H9 (cell line): ENCODE data around the gene PCCA. TPM values are rescaled to one million over a fixed set of nuclear protein-coding genes. Genes with fewer than 3 reads are reported as not detected.

Experiments
- DNase-seq: peaks from one replicate; pipeline ENCODE4 v3.0.0-alpha.2; 2017
- H2AFZ ChIP-seq: one replicate; pipeline ENCODE4 v1.6.1; 2013; ENCODE audit warnings: mild to moderate bottlenecking, low read length, control low read depth, moderate library complexity
- H2AK5ac ChIP-seq: 2 replicates; pipeline ENCODE4 v1.6.1; 2013; ENCODE audit warnings: low read length, control low read depth, mixed read lengths; ENCODE audit not compliant: insufficient read length
- H2BK120ac ChIP-seq: one replicate; pipeline ENCODE4 v1.6.1; 2013; ENCODE audit warnings: low read depth, mild to moderate bottlenecking, low read length, control low read depth, inconsistent platforms; ENCODE audit not compliant: poor library complexity, severe bottlenecking
- H2BK12ac ChIP-seq: 2 replicates; pipeline ENCODE4 v1.6.1; 2013; ENCODE audit warnings: low read length, control low read depth, mixed read lengths, low read depth; ENCODE audit not compliant: insufficient read length
- H2BK15ac ChIP-seq: 2 replicates; pipeline ENCODE4 v1.6.1; 2013; ENCODE audit warnings: low read depth, low read length, control low read depth
- H2BK20ac ChIP-seq: one replicate; pipeline ENCODE4 v1.6.1; 2013; ENCODE audit warnings: low read depth, mild to moderate bottlenecking, low read length, control low read depth, inconsistent platforms; ENCODE audit not compliant: poor library complexity, severe bottlenecking
- H2BK5ac ChIP-seq: 2 replicates; pipeline ENCODE4 v1.6.1; 2013; ENCODE audit warnings: low read length, control low read depth, mixed read lengths; ENCODE audit not compliant: insufficient read length
- H3K14ac ChIP-seq: 2 replicates; pipeline ENCODE4 v1.6.1; 2013; ENCODE audit warnings: low read length, control low read depth; ENCODE audit not compliant: insufficient read depth
- H3K18ac ChIP-seq: 2 replicates; pipeline ENCODE4 v1.6.1; 2013; ENCODE audit warnings: low read depth, mild to moderate bottlenecking, mixed read lengths, low read length, control low read depth; ENCODE audit not compliant: insufficient read length
- H3K23ac ChIP-seq: 2 replicates; pipeline ENCODE4 v1.6.1; 2013; ENCODE audit warnings: low read length, control low read depth, mixed read lengths, low read depth; ENCODE audit not compliant: insufficient read length
- H3K23me2 ChIP-seq: 2 replicates; pipeline ENCODE4 v1.6.1; 2013; ENCODE audit warnings: low read depth, mild to moderate bottlenecking, mixed read lengths, low read length, control low read depth; ENCODE audit not compliant: insufficient read length, poor library complexity, severe bottlenecking
- H3K27ac ChIP-seq: 2 replicates; pipeline ENCODE4 v1.5.1; 2013; ENCODE audit warnings: low read length, control low read depth, mixed read lengths, low read depth; ENCODE audit not compliant: insufficient read length
- H3K27me3 ChIP-seq: 2 replicates; pipeline ENCODE4 v1.6.1; 2013; ENCODE audit warnings: low read length, control low read depth, inconsistent platforms; ENCODE audit not compliant: insufficient read depth
- H3K4ac ChIP-seq: 2 replicates; pipeline ENCODE4 v1.6.1; 2013; ENCODE audit warnings: low read depth, mild to moderate bottlenecking, control low read depth, inconsistent platforms, low read length, moderate library complexity
- H3K4me1 ChIP-seq: 2 replicates; pipeline ENCODE4 v1.6.1; 2013; ENCODE audit warnings: low read length, control low read depth, inconsistent platforms; ENCODE audit not compliant: insufficient read depth
- H3K4me2 ChIP-seq: 2 replicates; pipeline ENCODE4 v1.6.1; 2013; ENCODE audit warnings: low read length, control low read depth, mixed read lengths; ENCODE audit not compliant: insufficient read length, insufficient read depth
- H3K56ac ChIP-seq: 2 replicates; pipeline ENCODE4 v1.6.1; 2013; ENCODE audit warnings: low read depth, mild to moderate bottlenecking, mixed read lengths, low read length, control low read depth; ENCODE audit not compliant: insufficient read length
- H3K79me1 ChIP-seq: 2 replicates; pipeline ENCODE4 v1.6.1; 2013; ENCODE audit warnings: low read depth, mild to moderate bottlenecking, moderate library complexity, low read length, control low read depth, inconsistent platforms; ENCODE audit not compliant: insufficient read depth, poor library complexity, severe bottlenecking
- H3K79me2 ChIP-seq: 2 replicates; pipeline ENCODE4 v1.6.1; 2013; ENCODE audit warnings: low read length, control low read depth, inconsistent platforms; ENCODE audit not compliant: insufficient read depth
- H3K9ac ChIP-seq: 2 replicates; pipeline ENCODE4 v1.6.1; 2013; ENCODE audit warnings: low read length, control low read depth, mixed read lengths; ENCODE audit not compliant: insufficient read length; ENCODE audit errors: extremely low read depth
- H3K9me3 ChIP-seq: one replicate; pipeline ENCODE4 v1.6.1; 2013; ENCODE audit warnings: low read depth, low read length, inconsistent platforms; ENCODE audit not compliant: control insufficient read depth
- H3T11ph ChIP-seq: one replicate; pipeline ENCODE4 v1.6.1; 2013; ENCODE audit warnings: mild to moderate bottlenecking, low read length, control low read depth, inconsistent platforms
- H4K20me1 ChIP-seq: one replicate; pipeline ENCODE4 v1.6.1; 2013; ENCODE audit not compliant: control insufficient read depth, insufficient read length, insufficient read depth
- H4K5ac ChIP-seq: 2 replicates; pipeline ENCODE4 v1.6.1; 2013; ENCODE audit warnings: low read depth, mild to moderate bottlenecking, mixed read lengths, low read length, control low read depth; ENCODE audit not compliant: insufficient read length
- H4K8ac ChIP-seq: replicated peaks from 2 replicates; pipeline ENCODE4 v1.6.1; 2013; ENCODE audit warnings: low read length, control low read depth, mixed read lengths, low read depth; ENCODE audit not compliant: insufficient read length
- H4K91ac ChIP-seq: 2 replicates; pipeline ENCODE4 v1.6.1; 2013; ENCODE audit warnings: low read depth, mild to moderate bottlenecking, moderate library complexity, mixed read lengths, low read length, control low read depth; ENCODE audit not compliant: insufficient read length
- H3K27ac Mint-ChIP-seq, 3 experiments: 2 replicates in 2 of 3; 3 replicates in 1 of 3; pipeline ENCODE4 v1.8.0; 2020 to 2021; ENCODE audit warnings: mixed read lengths in 3 of 3, mild to moderate bottlenecking in 1 of 3, moderate library complexity in 1 of 3
- H3K27me3 Mint-ChIP-seq: 2 replicates; pipeline ENCODE4 v1.8.0; 2021; ENCODE audit warnings: low read depth, mild to moderate bottlenecking, moderate library complexity, mixed read lengths
- H3K36me3 Mint-ChIP-seq, 3 experiments: 2 replicates in 2 of 3; 3 replicates in 1 of 3; pipeline ENCODE4 v1.8.0; 2020 to 2021; ENCODE audit warnings: low read depth in 3 of 3, mixed read lengths in 3 of 3; ENCODE audit not compliant: insufficient read depth in 1 of 3
- H3K4me1 Mint-ChIP-seq, 2 experiments: 2 replicates each; pipeline ENCODE4 v1.8.0; 2020; ENCODE audit warnings: mixed read lengths in 2 of 2
- H3K4me3 Mint-ChIP-seq, 2 experiments: 2 replicates in 1 of 2; 3 replicates in 1 of 2; pipeline ENCODE4 v1.8.0; 2020 to 2021; ENCODE audit warnings: mild to moderate bottlenecking in 2 of 2, mixed read lengths in 2 of 2, moderate library complexity in 1 of 2
- H3K9me3 Mint-ChIP-seq, 2 experiments: 2 replicates in 1 of 2; 3 replicates in 1 of 2; pipeline ENCODE4 v1.8.0; 2020; ENCODE audit warnings: mild to moderate bottlenecking in 2 of 2, mixed read lengths in 2 of 2, moderate library complexity in 1 of 2
- CTCF ChIP-seq: fragments of 200-600 bp; sonication (generic); conservative IDR thresholded peaks from 3 replicates; pipeline ENCODE4 v1.8.0; 2021; ENCODE audit warnings: antibody characterized with exemption, mild to moderate bottlenecking
- WGBS: extraction: QIAGEN DNeasy Blood & Tissue Kit; methylation state at CpG from one replicate; pipeline ENCODE4 v1.1.7; 2013; ENCODE audit warnings: missing lambda C conversion rate, low lambda C conversion rate, mixed read lengths; ENCODE audit not compliant: insufficient read length; ENCODE audit errors: extremely low coverage; 5-methylcytosine and 5-hydroxymethylcytosine counted together
- total RNA-seq: library from RNA; stranded (reverse); gene quantifications from 2 replicates; pipeline ENCODE4 v1.2.1, GENCODE V29; 2021

The PCCA gene
- total RNA-seq, 1 experiment from 2014 or later, result 56.5 TPM

- no peak overlapping the region for H3K14ac ChIP-seq
- H3K27me3 Mint-ChIP-seq, result no peaks in the 10 kb centered on the region
- H3K18ac ChIP-seq, result no peak overlapping the region
- H3K4me3 Mint-ChIP-seq, result no peak overlapping the region
- H2BK15ac ChIP-seq, result no peak overlapping the region
- no peak overlapping the region for H4K5ac ChIP-seq
- peaks cover 9% of the 10 kb centered on the region; the same call in 1 of the 2 replicates for H3K4me1 ChIP-seq
- no peak overlapping the region for H4K91ac ChIP-seq
- H3K4me1 Mint-ChIP-seq, result peaks cover 43 to 55% of the 10 kb centered on the region in 2 experiments
- TF ChIP-seq CTCF, result no peak
- H2AK5ac ChIP-seq, result no peak overlapping the region
- no peak overlapping the region for H3K27ac Mint-ChIP-seq
- no peak overlapping the region for H3K4ac ChIP-seq
- H3K27ac ChIP-seq, result no peak overlapping the region
- H4K8ac ChIP-seq, result no peak overlapping the region
- no peak overlapping the region for H2BK120ac ChIP-seq
- H3K9me3 Mint-ChIP-seq, result peaks cover 0 to 5% of the 10 kb centered on the region in 2 experiments; a peak in 3 of 5 replicates
- H2BK5ac ChIP-seq, result no peak overlapping the region
- H3K9ac ChIP-seq, result no peak overlapping the region
- no peaks in the 10 kb centered on the region for H3K27me3 ChIP-seq
- no peak overlapping the region for H2BK12ac ChIP-seq
- H3T11ph ChIP-seq, result no peak overlapping the region
- H3K23ac ChIP-seq, result no peak overlapping the region
- no peaks in the 10 kb centered on the region for H3K9me3 ChIP-seq
- no peak overlapping the region for H2BK20ac ChIP-seq
- H3K23me2 ChIP-seq, result no peaks in the 10 kb centered on the region
- H3K79me2 ChIP-seq, result 0 out of 2 replicates have a peak, but pooled peaks cover 1% of the 10 kb centered on the region
- no peak overlapping the region for H2AFZ ChIP-seq
- no peaks in the 10 kb centered on the region for H3K79me1 ChIP-seq
- H3K56ac ChIP-seq, result no peak overlapping the region
- no peaks in the 10 kb centered on the region for H4K20me1 ChIP-seq
- DNase-seq, result no peak
- H3K4me2 ChIP-seq, result no peak overlapping the region
- WGBS, result no CpG with 5 or more reads among the region's 5 CpGs
- H3K36me3 Mint-ChIP-seq, result peaks cover 6 to 9% (median 7%) of the 10 kb centered on the region in 3 experiments; a peak in 6 of 7 replicates
Observed at GRCh38 chr13:100459747-100460146, 370.9 kb downstream of the PCCA start.
